GM19025 (cell line): ENCODE results near the gene CPO.

Source experiments
- ATAC-seq: cut with Tn5 transposase; IDR thresholded peaks from one replicate; pipeline ENCODE4 v1.9.1; 2021; ENCODE audit warnings: mild to moderate bottlenecking, low read depth, moderate library complexity; ENCODE audit not compliant: unreplicated experiment

CPO gene

DNA sequence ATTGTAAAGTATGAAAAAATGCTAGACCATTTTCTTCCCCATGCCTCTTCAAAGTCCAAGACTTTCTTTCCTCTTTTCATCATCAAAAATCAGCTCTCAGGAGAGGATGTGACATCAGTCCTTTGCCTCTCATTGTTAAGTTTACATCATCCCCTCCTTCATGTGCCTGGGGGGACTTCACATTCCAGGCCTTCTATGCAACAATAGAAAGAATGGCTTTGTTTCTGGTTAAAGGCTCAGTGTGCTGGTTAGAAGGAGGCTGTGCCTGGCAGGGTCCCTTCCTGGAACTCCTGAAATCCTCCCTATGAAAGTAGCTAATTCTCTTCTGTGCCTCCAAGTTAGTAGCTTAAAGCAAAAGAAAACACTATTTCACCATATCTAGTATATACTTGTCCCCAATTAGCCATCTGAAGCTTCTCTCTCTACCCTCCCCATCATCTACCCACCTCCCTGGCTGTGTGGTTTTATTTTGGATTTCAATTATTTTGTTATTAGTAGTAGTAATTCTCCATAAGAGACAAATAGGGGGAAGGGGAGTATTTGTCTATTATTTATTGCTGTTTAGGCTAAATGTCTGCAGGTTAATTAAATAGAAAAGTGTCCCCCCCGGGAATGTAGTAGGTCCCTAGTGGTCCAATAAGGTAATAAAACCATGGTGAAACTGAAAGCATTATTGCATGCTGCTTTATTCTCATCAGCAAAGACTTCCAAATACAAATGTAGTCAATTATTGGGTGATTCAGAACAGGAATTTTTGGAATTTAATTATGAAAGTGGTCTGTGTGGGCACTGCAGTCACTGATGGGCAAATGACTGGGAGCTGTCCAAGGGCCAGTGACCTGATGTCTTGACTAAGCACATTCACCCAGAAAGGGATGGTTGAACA is 69.0 kb downstream of the CPO start:
- no peak for ATAC-seq

DNA sequence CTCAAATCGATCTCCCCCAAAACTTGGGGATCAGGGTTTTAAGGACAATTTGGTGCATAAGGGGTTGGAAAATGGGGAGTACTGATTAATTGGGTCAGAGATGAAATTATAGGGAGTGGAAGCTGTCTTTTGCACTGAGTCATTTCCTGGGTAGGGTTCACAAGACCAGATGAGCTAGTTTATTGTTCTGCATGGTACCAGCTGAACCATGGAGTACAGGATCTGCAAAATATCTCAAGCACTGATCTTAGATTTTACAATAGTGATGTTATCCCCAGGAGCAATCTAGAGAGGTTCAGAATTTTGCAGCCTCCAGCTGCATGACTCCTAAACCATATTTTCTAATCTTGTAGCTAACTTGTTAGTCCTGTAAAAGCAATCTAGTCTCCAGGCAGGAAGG is 73.1 kb downstream of the CPO start:
- no peak for ATAC-seq

DNA sequence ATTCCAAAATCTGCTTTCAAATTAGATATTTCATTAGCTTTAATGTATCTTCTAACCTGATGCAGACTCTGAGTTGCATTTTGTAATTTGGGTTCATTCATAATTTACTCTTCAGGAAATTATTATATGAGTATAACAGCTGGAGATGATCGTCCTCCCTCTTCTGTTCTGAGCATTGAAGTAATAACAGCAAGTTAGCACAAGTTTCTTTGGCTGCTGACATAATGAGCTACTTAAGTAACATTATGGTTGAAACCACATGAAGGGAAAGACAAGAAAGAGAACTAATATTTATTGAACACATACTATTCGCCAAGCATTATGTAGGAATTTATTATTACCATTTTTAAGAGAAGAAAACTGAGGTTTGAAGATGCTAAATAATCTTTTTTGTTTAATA is 75.1 kb downstream of the CPO start:
- no peak for ATAC-seq

DNA sequence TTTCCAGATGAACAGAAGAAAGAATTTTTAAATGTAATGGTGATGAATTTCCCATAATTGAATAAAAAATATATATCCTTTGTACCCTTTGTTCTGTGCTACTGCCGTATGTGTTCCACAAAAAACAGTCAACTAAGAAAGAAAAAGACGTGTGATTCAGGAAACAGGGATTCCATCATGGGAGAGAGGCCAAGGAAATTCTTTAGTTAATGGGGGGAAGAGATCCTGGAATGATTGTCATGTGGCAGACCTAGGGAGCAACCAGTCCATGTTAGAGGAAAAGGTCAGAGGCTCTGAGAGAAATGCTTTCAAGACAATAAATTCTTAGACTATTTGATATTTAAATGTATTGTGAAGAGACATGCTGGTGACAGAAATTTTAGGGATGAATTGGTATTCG is 76.6 kb downstream of the CPO start:
- ATAC-seq = no peak
